K562 treated with DMSO at 1 percent for 4 hours (cell line): Measurements from ENCODE around the gene EXD3. TPM values are rescaled to one million over a fixed set of nuclear protein-coding genes. Genes with fewer than 3 reads are reported as not detected.

ENCODE experiments used
- total RNA-seq: library from RNA; unstranded; fragments of 300-600 nt; gene quantifications from 2 replicates; pipeline ENCODE4 v1.2.3, GENCODE V29; 2022; ENCODE audit not compliant: insufficient read depth

Gene EXD3, protein sequence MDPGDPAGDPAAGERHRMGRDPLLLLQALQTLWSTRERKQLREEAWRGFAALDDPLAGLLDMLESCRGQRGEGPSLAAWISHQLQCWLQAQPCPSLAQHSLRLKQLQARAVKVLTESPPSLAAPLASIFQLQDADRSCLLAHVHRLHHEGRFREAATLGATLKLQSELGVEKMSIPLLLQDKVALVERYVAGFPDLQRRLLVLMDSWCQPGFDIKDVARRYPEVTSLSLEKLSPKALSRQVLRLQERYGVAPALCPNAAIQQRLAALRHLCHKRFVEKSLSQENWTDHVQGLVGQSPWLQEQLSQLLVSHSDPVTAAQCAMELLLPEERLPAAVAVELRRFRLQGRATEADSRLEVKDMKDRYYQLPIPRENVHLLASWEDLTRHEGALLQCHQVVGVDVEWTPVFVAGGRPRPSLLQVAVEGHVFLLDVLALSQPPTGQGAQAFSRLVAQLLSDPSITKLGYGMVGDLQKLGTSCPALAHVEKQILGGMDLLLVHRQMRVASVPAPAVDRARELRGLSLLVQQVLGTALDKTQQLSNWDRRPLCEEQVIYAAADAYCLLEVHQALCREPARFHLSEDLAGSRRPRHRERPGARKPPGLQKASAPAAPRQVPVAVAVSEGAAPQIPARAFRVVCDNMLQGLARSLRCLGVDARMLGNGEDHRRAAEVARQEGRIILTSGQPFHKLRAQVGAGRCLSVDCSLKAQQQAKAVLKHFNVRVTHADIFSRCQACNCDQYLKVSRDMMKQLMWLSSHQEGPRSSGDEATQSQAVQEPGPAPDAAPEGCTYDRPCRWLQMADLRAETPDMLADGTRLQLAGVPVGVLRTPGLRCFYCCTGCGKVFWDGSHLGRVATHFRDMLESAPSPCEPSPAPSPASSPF
- 9.8 TPM in 2 replicates for total RNA-seq

DNA sequence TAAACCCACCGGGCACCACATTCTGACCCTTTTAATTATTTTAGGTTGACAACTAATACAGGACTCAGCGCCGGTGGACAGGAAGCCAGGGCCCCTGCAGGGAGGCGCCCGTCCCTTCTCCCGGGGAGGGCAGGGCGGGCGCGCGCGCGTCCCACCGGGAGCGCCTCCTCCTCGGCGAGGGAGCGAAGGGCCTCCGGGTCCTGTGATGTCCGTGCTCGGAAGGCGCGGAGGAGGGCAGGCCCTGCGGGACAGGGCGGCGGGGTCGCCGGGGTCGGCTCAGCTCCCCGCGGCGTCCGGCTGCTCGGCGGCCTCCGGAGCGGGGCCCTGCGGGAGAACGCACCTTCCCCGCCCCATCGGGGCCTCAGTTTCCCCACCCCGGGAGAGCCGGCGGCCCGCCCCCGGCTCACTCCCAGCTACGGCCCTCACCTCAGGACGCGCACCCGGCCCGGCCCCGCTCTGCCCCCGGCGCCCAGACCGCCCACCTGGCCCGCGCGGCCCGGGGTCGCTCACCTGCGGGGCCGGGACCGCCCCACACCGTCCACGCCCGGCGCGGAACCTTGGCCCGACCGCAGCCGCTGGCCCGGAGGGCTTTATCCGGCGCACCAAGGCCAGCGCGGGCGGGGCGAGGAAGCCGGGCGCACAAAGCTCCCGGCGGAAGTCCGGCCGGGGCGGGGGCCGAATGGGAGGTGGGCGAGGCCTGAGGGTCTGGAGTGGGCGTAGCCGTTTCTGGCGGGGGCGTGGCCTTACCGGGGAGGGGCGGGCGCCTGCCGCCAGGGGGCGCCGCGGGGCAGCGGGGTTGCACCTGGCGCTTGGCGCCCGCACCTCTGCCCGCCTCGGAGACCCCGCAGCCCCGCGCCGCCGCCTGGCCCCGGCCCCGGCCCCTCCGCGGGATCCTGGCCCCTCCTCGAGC is at the start of gene EXD3, which contains the start of gene NOXA1:
Gene EXD3 (minus strand): TSS at position 559 of the 910 bp plus-strand sequence. CDS start 27,805 bp downstream, outside the sequence.
Gene NOXA1 (plus strand): TSS at position 790 of the 910 bp plus-strand sequence. CDS start 137 bp downstream, outside the sequence.

DNA sequence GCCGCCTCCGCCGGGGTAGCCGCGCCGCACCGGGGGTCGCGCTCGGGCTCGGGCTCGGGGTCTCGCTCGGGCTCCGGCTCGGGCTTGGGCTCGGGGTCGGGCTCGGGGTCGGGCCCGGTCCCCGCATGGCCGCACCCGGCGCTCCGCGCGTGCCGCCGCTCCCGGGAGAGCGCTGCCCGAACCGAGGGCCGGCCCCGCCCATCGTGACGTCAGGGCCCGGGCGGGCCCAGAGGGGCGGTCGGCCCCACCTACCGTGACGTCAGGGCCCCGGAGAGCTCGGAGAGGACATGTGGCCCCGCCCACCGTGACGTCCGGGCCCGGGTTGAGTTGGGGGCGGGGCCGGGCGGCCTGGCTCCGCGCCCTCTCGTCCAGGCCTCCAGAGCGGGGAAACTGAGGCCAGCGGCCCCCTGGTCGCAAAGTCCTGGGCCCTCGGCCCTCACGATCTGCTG is 36.2 kb upstream of the EXD3 start, which contains the start of gene NSMF:
Gene NSMF (minus strand): TSS at position 183 of the 449 bp plus-strand sequence. CDS start 232 bp downstream, outside the sequence.

DNA sequence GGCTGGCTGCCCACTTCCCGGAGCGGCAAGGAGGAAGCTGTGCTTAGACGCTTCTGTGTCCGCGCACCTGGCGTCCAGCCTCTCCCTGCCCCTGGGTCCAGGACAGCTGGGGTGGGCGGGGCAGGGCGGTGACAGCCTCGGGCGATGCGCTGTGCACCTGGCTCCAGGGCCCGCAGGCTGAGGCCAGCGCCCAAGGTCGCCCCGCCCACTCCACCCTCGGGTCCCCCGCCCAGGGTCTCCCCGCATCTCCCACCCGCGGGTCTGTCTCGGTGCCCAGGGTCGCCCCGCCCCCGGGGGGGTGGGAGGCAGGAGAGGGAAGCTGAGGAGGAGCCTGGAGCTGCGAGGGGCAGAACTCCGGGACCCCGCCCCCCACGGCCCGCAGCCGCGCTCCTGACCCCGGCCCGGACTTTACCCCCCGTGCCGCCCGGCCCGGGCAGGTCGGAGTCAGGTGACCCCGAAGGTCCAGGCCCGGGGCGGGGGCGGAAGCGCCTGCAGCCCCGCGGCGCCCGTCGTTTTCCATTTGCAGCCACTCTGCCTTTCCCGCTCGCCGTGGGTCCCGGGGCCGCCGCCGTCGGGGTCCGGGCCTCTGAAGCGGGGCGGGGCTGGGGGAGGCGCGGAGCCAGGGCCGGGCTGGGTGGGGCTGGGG is 18.4 kb upstream of the EXD3 start, which contains the start of gene ENTPD8:
Gene ENTPD8 (minus strand): TSS at position 69 of the 646 bp plus-strand sequence. CDS start 3,072 bp downstream, outside the sequence.

DNA sequence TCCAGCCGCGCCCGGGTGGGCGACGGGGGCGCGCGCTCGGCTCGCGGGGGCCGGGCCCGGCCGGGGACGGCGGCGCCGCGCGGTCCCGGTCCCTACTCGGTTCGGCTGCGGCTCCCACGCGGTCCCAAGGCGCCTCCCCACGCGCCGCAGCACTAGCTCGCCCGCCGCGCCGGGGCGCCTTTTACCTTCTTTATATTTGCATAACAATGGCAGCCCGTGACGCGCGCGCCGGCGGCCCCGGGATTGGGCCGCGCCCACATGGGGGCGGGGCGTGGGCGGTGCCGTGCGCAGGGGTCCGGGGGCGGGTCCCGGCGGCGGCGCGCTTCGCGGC is 120.9 kb downstream of the EXD3 start, which contains the start of gene NRARP:
Gene NRARP (minus strand): TSS at position 154 of the 331 bp plus-strand sequence. CDS start 343 bp downstream, outside the sequence.

DNA sequence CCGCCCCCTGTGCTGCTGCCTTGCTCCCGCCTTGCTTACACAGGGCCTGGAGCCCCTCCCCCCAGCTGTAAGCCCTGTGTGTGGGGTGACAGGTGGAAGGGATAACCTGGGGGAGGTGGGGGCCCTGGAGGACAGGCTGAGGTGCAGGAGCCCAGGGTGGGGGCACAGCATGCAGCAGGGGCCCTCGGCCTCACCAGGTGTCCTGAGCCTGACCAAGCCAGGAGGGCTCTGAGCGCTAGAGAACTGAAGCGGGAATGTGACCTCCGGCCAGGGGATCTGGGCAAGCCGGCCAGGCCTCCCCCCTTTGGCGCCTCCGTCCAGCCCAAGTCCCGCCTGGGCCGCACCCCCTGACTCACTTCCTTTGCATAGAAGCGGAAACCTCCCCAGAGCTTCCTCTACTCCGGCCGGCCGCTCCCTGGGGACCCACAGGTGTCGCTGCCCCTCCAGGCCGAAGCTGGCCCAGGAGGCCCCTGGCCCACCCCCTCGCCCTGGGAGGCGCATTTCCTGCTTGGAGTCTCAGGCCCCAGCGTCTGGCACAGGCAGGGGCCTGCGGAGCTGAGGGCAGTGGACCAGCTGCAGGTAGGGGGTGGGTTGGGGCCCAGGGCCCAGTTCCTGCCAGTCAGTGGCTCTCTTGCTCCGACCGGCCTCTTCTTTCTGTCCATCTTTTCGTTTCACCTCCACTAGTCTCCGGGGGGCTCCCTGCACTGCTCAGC is 145.5 kb downstream of the EXD3 start, which contains the start of gene TOR4A:
Gene TOR4A (plus strand): TSS at position 398 of the 713 bp plus-strand sequence. CDS start 964 bp downstream, outside the sequence.

Other genes with a start within 250 kb of the EXD3 start
- 32.5 and 40.5 TPM in 2 replicates for gene ANAPC2, start 234.6 kb downstream of the EXD3 start, total RNA-seq
- 203 and 207 TPM in 2 replicates for gene SSNA1, start 234.5 kb downstream of the EXD3 start, total RNA-seq
- gene TPRN, start 222.4 kb downstream of the EXD3 start, total RNA-seq = 26.9 and 34.8 TPM in 2 replicates
- 35.0 and 40.6 TPM in 2 replicates for gene TMEM203, start 217.5 kb downstream of the EXD3 start, total RNA-seq
- gene NDOR1, start 217.5 kb downstream of the EXD3 start, total RNA-seq = 23.0 and 25.4 TPM in 2 replicates
- 6.2 and 6.7 TPM in 2 replicates for gene RNF208, start 200.9 kb downstream of the EXD3 start, total RNA-seq
- 1.1 TPM in 1 of 2 replicates, not detected in the other for gene CYSRT1, start 198.0 kb downstream of the EXD3 start, total RNA-seq
- 0.99 TPM in 1 of 2 replicates, not detected in the other for gene RNF224, start 195.7 kb downstream of the EXD3 start, total RNA-seq
- gene SLC34A3, start 192.3 kb downstream of the EXD3 start, total RNA-seq = not detected in 2 replicates
- 816 and 880 TPM in 2 replicates for gene TUBB4B, start 181.9 kb downstream of the EXD3 start, total RNA-seq
- gene STPG3, start 171.9 kb downstream of the EXD3 start, total RNA-seq = not detected in 2 replicates
- gene NELFB, start 167.8 kb downstream of the EXD3 start, total RNA-seq = 84.5 and 89.8 TPM in 2 replicates
- gene TOR4A, start 145.4 kb downstream of the EXD3 start, total RNA-seq = 49.5 and 59.8 TPM in 2 replicates
- gene NRARP, start 120.9 kb downstream of the EXD3 start, total RNA-seq = 16.1 and 30.4 TPM in 2 replicates
- gene NOXA1, start 231 bp upstream of the EXD3 start, total RNA-seq = 1.1 and 1.8 TPM in 2 replicates
- gene ENTPD8, start 18.2 kb upstream of the EXD3 start, total RNA-seq = not detected in 2 replicates
- gene NSMF, start 36.2 kb upstream of the EXD3 start, total RNA-seq = 52.0 and 53.0 TPM in 2 replicates
- 0.42 and 0.91 TPM in 2 replicates for gene PNPLA7, start 127.2 kb upstream of the EXD3 start, total RNA-seq
- gene MRPL41, start 128.7 kb upstream of the EXD3 start, total RNA-seq = 86.9 and 93.0 TPM in 2 replicates
- 18.6 and 34.0 TPM in 2 replicates for gene DPH7, start 155.8 kb upstream of the EXD3 start, total RNA-seq
- gene ZMYND19, start 167.3 kb upstream of the EXD3 start, total RNA-seq = 40.2 and 46.6 TPM in 2 replicates
- 41.8 and 47.8 TPM in 2 replicates for gene ARRDC1, start 182.5 kb upstream of the EXD3 start, total RNA-seq
- 43.7 and 55.4 TPM in 2 replicates for gene EHMT1, start 195.8 kb upstream of the EXD3 start, total RNA-seq